Breast epithelium (tissue), 3 donors: Measurements from ENCODE around the gene CHRDL1.

Experiments
- CTCF ChIP-seq, 3 donors: fragments of 450-650 bp; IDR thresholded peaks; one replicate each; pipeline ENCODE4 v1.5.1; 2016 to 2017; ENCODE audit warnings: antibody characterized with exemption in 3 of 3, mild to moderate bottlenecking in 3 of 3, moderate library complexity in 3 of 3
- POLR2A ChIP-seq: fragments of 450-650 bp; IDR thresholded peaks from one replicate; pipeline ENCODE4 v1.6.1; 2016; ENCODE audit warnings: antibody characterized with exemption, mild to moderate bottlenecking, moderate library complexity
- POLR2AphosphoS5 ChIP-seq, 3 donors: sonication (generic); formaldehyde crosslinking; IDR thresholded peaks; one replicate each; pipeline ENCODE4 v1.6.1; 2017; ENCODE audit warnings: antibody characterized with exemption in 3 of 3

DNA sequence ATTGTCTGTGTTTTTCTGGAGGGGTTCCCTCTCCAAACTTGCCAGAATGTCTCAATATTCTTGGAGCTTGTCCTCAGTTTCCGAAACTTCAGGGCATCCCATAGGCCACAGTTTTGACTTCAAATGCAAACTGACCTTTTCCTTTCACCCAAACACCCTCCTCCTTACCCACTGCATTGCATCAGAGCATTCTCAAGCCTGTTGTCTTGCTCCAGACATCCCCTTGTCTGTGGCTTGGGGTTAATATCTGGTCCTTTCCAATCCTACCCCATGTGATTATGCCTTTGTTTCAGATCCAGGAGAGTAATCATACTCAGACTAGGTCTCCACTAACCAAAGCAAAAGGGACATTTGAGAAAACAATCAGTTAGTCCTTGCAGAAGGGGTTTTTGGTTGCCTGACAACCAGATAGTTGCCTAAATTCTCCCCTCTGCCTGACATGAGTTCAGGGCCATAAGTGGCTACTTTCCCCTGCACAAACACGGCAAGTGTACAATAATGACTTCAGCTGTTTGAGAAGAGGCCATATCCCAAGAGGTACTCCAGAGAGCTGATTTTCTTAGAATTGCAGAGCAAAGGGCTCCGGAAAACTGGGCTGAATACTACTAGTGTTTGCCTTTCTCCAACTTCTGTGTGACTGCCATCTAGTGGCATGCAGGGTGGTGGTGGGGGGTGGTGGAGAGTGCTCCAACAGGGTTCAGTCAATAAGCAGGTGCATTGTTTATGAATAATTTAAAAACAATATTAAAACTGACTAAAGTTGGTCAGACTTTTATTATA lies 130.2 kb downstream of the CHRDL1 start:
- no peak for TF ChIP-seq CTCF (IDR thresholded peaks at IDR 0.05)
- no peak for TF ChIP-seq POLR2A
- no peak for TF ChIP-seq POLR2AphosphoS5 (IDR thresholded peaks at IDR 0.05)
